Bronchial epithelial cell (primary cell): ENCODE measurements around the gene PLCD4. TPM values are rescaled to one million over a fixed set of nuclear protein-coding genes. Genes with fewer than 3 reads are reported as not detected.

Experiments used
- DNase-seq: peaks from one replicate; pipeline ENCODE4 v3.0.0-alpha.2; 2010; ENCODE audit warnings: low read depth
- FAIRE-seq: peaks from 2 replicates; lab custom pipeline; 2011; peaks lifted over from hg19 to GRCh38; lab: Jason Lieb, UNC
- H3K27me3 ChIP-seq: 2 replicates; pipeline ENCODE4 v1.5.1; 2011; ENCODE audit warnings: low read length; ENCODE audit not compliant: control insufficient read depth, insufficient read depth
- H3K36me3 ChIP-seq: 2 replicates; pipeline ENCODE4 v1.5.1; 2011; ENCODE audit warnings: low read length; ENCODE audit not compliant: control insufficient read depth, insufficient read depth
- H3K4me3 ChIP-seq: 2 replicates; pipeline ENCODE4 v1.5.1; 2011; ENCODE audit warnings: mild to moderate bottlenecking, low read depth, low read length, control low read depth
- total RNA-seq: library from RNA; depleted of rRNA; stranded (reverse); fragments of >200 nt; gene quantifications from 2 replicates; pipeline ENCODE4 v1.2.1, GENCODE V29; 2014
- TF ChIP-seq, protein P1 (sequence below): IDR thresholded peaks from 2 replicates; pipeline ENCODE4 v1.5.1; 2011; ENCODE audit warnings: mild to moderate bottlenecking, moderate library complexity, low read length, control low read depth, inconsistent platforms; ENCODE audit not compliant: insufficient read depth, severe bottlenecking

The PLCD4 gene
- total RNA-seq, 1 donor from 2014 or later, result 0.53 TPM

DNA sequence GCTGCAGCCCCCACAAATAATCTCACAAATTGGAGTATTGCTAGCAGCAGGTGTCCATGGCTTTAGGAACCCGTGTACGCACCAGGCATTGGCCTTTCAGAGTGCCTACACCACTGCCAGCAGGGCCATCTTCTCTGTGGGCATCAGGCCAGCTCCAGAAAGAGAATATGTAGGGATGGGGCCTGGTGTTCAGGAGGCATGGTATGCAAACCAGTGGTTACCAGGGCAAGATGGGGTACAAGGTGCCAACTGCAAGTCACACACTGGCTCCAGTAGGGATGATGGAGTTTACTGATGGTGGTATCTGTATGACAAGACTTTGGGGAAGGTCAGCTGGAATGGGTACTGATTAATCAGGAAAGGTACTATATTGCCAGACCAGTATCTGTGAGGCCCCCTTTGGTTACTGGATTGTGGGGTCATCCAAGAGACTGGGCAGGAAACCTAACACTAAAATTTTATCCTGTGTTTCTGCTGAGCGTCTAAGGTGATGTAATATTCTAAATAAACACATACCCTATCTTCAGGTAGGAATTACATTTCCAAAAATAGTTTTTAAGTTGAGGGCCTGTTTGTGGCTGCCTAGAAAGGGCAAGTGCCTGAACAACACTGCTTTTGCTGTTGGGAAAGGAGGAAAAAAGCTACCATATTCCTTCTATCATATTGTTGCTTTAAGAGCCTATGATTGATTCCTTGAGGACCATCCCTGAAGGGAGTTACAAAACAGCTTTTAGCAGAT is 30.0 kb upstream of the PLCD4 start:
- TF ChIP-seq, protein P1, sequence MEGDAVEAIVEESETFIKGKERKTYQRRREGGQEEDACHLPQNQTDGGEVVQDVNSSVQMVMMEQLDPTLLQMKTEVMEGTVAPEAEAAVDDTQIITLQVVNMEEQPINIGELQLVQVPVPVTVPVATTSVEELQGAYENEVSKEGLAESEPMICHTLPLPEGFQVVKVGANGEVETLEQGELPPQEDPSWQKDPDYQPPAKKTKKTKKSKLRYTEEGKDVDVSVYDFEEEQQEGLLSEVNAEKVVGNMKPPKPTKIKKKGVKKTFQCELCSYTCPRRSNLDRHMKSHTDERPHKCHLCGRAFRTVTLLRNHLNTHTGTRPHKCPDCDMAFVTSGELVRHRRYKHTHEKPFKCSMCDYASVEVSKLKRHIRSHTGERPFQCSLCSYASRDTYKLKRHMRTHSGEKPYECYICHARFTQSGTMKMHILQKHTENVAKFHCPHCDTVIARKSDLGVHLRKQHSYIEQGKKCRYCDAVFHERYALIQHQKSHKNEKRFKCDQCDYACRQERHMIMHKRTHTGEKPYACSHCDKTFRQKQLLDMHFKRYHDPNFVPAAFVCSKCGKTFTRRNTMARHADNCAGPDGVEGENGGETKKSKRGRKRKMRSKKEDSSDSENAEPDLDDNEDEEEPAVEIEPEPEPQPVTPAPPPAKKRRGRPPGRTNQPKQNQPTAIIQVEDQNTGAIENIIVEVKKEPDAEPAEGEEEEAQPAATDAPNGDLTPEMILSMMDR, result no peak

DNA sequence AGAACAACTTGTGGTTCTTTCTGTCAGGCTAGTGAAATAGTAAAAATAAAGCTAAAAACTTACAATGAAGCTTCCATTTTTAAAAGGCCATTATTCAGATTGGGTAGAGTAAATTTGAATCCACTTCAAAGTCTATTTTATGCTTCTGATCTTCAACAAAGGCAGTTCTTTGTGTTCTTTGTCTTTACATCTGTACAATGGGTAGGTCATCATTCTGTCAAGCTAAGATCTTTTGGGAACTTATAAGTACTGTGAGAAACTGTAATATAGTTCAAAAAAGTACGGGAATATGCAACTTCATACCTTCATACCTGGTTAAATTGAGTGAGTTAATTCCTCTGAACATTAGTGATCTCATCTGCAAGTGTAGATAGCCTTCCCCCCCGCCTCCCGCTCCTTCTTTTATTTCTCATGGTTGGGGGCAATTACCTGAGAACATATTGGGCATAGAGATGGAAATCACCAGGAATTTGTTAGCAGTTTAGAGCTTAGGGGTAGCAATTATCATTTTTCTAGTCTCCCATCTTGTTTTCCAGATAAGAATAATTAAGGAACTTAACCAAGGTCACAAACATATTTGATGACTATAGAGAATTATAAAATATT is 29.3 kb upstream of the PLCD4 start:
- DNase-seq (no peak), FAIRE-seq (no peak)
- TF ChIP-seq, protein P1, result no peak
- peaks cover 5% of the 10 kb centered on the region for H3K36me3 ChIP-seq
- no peaks in the 10 kb centered on the region for H3K27me3 ChIP-seq
- H3K4me3 ChIP-seq, result no peak overlapping the region

More for the DNA sequence above, 30.0 kb upstream of the PLCD4 start:
- no peak overlapping the region for H3K4me3 ChIP-seq
- H3K36me3 ChIP-seq, result peaks cover 2% of the 10 kb centered on the region
- no peaks in the 10 kb centered on the region for H3K27me3 ChIP-seq
- DNase-seq (no peak), FAIRE-seq (no peak)

DNA sequence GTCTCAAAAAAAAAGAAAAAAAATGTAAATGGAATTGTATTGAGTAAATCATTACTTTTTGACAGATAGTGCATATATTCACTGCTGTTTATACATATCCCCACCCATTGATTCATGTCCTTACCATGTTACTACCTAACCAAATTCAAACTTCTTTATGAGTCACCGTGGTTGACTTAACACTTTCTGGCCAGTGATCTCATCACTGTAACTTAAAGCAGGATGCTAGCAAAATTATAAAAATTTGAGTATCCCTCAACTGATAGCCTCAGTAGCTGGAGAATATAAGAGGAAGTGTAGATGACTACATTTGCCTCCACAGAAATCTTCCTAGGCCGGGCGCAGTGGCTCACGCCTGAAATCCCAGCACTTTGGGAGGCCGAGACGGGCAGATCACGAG is 25.6 kb upstream of the PLCD4 start:
- Histone ChIP-seq H3K27me3 (no peaks in the 10 kb centered on the region), H3K4me3 (no peak overlapping the region), H3K36me3 (peaks cover 9% of the 10 kb centered on the region)
- TF ChIP-seq, protein P1, result no peak
- FAIRE-seq (no peak), DNase-seq (peak; percentile 95)

DNA sequence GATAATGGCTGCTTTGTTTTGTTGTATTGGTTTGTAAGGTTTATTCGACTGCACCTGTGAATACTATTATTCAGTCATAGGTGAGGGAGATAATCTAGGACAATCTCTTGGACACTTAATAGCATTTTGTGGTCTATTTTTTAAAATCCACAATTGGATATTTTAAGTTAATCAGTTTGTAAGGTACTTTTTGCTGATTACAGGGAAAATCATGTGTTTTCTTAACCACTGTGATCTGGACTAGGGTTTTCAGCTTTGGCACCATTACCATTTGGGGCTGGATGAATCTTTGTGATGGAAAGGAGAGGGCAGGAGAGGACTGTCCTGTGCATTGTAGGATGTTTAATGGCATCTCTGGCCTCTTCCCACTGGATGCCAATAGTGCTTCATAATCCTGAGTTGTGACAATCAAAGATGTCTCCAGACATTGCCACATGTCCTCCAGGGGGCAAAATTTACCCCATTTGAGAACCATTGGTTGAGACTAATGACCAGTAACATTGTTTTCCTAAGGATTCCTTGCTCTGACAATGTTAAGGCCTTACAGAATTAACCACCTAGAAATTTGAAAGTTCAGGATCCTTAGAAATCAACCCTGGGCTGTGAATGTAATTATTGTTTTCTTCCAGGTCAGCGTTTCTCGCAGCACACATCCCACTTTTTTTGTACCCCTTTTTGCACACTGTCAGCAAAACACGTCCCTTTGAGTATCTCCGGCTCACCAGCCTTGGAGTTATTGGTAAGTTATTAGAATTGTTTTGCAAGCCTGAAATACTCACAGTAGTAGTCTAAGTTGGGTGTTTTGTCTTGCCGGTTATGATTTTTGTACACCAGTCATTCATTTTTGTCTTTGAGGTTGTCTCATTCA is 23.5 kb upstream of the PLCD4 start:
- FAIRE-seq (no peak), DNase-seq (no peak)
- Histone ChIP-seq H3K4me3 (no peak overlapping the region), H3K27me3 (no peaks in the 10 kb centered on the region), H3K36me3 (peaks cover 9% of the 10 kb centered on the region)
- TF ChIP-seq, protein P1, result no peak

DNA sequence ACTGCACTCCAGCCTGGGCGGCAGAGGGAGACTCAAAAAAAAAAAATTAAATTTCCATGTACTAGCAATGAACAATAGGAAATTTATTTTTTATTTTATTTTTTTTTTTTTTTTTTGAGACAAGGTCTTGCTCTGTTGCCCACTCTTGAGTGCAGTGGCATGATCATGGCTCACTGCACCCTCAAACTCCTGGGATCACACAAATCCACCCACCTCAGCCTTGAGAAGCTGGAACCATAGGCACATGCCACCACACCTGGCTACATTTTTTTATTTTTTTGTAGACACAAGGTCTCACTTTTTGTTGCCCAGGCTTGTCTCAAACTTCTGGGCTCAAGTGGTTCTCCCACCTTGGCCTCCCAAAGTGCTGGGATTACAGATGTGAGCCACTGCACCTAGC is 22.2 kb upstream of the PLCD4 start:
- H3K4me3 ChIP-seq, result no peak overlapping the region
- DNase-seq (no peak), FAIRE-seq (no peak)
- TF ChIP-seq, protein P1, result no peak
- H3K27me3 ChIP-seq, result no peaks in the 10 kb centered on the region
- H3K36me3 ChIP-seq, result peaks cover 10% of the 10 kb centered on the region
